Measurements from ENCODE around the gene CLDN34.

CLDN34 gene

GRCh38 chrX:10016519-10017132, 49.5 kb downstream of the CLDN34 start:
- no peak for DNase-seq (ENCODE audit: low spot score)

- no peak for DNase-seq (ENCODE audit: low spot score)
Observed at GRCh38 chrX:10017872-10018271, 50.7 kb downstream of the CLDN34 start.
